HEK293T (cell line): ENCODE results near the gene SKP1.
A peak's percentile ranks its signal among the peaks of the same experiment; 100 is the strongest.

Experiments used
- CTCF ChIA-PET: fragments of 350-600 bp; formaldehyde crosslinking; extraction: SDS; loops from one replicate; lab custom pipeline; 2021; ENCODE audit warnings: antibody characterized with exemption, inconsistent platforms; lab: Yijun Ruan, JAX
- POLR2A ChIA-PET: fragments of 350-600 bp; formaldehyde crosslinking; extraction: SDS; loops from one replicate; lab custom pipeline; 2020; ENCODE audit warnings: antibody characterized with exemption, inconsistent platforms; lab: Yijun Ruan, JAX
- DNase-seq: peaks from one replicate; pipeline ENCODE4 v3.0.0; 2012; ENCODE audit warnings: mixed read lengths; ENCODE audit errors: extremely low spot score
- ARNT ChIP-seq: fragments of 450-650 bp; IDR thresholded peaks from 2 replicates; pipeline ENCODE4 v1.6.1; 2017; ENCODE audit warnings: mild to moderate bottlenecking
- BHLHE40 ChIP-seq: fragments of 450-650 bp; IDR thresholded peaks from 2 replicates; pipeline ENCODE4 v1.6.1; 2016; ENCODE audit warnings: mild to moderate bottlenecking, moderate library complexity, borderline replicate concordance
- CTBP1 ChIP-seq: fragments of 450-650 bp; IDR thresholded peaks from 2 replicates; pipeline ENCODE4 v1.6.1; 2016; ENCODE audit warnings: borderline replicate concordance
- ELF4 ChIP-seq: fragments of 450-650 bp; IDR thresholded peaks from 2 replicates; pipeline ENCODE4 v1.6.1; 2017; ENCODE audit warnings: antibody characterized with exemption
- FOXA1 ChIP-seq: fragments of 450-650 bp; IDR thresholded peaks from 2 replicates; pipeline ENCODE4 v1.6.1; 2016; ENCODE audit warnings: mild to moderate bottlenecking
- FOXK2 ChIP-seq: fragments of 450-650 bp; IDR thresholded peaks from 2 replicates; pipeline ENCODE4 v1.6.1; 2016; ENCODE audit warnings: mild to moderate bottlenecking
- FOXM1 ChIP-seq: fragments of 450-650 bp; IDR thresholded peaks from 2 replicates; pipeline ENCODE4 v1.6.1; 2017; ENCODE audit warnings: mild to moderate bottlenecking, borderline replicate concordance
- HDGF ChIP-seq: fragments of 450-650 bp; IDR thresholded peaks from 2 replicates; pipeline ENCODE4 v1.6.1; 2017; ENCODE audit warnings: antibody characterized with exemption, borderline replicate concordance
- L3MBTL2 ChIP-seq: fragments of 450-650 bp; conservative IDR thresholded peaks from 2 replicates; pipeline ENCODE4 v1.6.1; 2016; ENCODE audit warnings: mild to moderate bottlenecking
- LEF1 ChIP-seq: fragments of 450-650 bp; IDR thresholded peaks from 2 replicates; pipeline ENCODE4 v1.6.1; 2017; ENCODE audit warnings: mild to moderate bottlenecking, borderline replicate concordance
- NFRKB ChIP-seq: fragments of 450-650 bp; IDR thresholded peaks from 2 replicates; pipeline ENCODE4 v1.6.1; 2016; ENCODE audit warnings: mild to moderate bottlenecking, moderate library complexity
- PKNOX1 ChIP-seq: fragments of 450-650 bp; IDR thresholded peaks from 2 replicates; pipeline ENCODE4 v1.6.1; 2016
- SP1 ChIP-seq: fragments of 450-650 bp; IDR thresholded peaks from 2 replicates; pipeline ENCODE4 v1.6.1; 2017
- SUZ12 ChIP-seq: fragments of 450-650 bp; IDR thresholded peaks from 2 replicates; pipeline ENCODE4 v1.6.1; 2016; ENCODE audit warnings: mild to moderate bottlenecking
- TARDBP ChIP-seq: fragments of 450-650 bp; IDR thresholded peaks from 2 replicates; pipeline ENCODE4 v1.6.1; 2016
- ZNF384 ChIP-seq: fragments of 450-650 bp; IDR thresholded peaks from 2 replicates; pipeline ENCODE4 v1.6.1; 2016

Gene SKP1

DNA sequence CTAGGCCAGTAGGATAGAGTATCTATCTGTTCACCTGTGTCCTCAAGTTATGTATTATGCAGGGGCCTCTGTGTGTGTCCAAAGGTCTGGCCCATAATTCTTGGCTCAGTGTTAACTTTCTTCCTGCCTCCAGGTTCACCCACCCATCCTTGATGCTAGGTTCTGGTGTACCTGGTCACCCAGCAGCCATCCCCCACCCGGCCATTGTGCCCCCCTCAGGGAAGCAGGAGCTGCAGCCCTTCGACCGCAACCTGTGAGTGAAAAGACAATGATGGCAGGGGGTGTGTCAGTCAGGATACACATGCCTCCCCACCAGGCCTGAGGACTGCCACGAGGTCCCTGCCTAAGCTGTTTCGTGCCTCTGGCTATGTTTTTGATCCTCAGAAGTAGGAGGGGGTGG, 34.7 kb downstream of the SKP1 start:
- TF ChIP-seq ELF4 (no peak), L3MBTL2 (no peak), ARNT (no peak), ZNF384 (no peak), FOXK2 (no peak), CTBP1 (no peak), NFRKB (no peak), BHLHE40 (no peak), TARDBP (no peak), FOXA1 (no peak), HDGF (no peak), SUZ12 (no peak), SP1 (no peak), LEF1 (no peak), PKNOX1 (no peak), FOXM1 (no peak)
- CTCF ChIA-PET = interaction anchor here (0.5 to 7.1 kb wide), 4 partner anchors 9 to 100 kb away, joined by 3 to 76 read pairs (median 6); no protein-coding TSS in a partner anchor
- no peak for DNase-seq
- POLR2A ChIA-PET = interaction anchor here (0.6 kb wide), 1 partner anchor 9 kb away, joined by 3 read pairs; no protein-coding TSS in a partner anchor

DNA sequence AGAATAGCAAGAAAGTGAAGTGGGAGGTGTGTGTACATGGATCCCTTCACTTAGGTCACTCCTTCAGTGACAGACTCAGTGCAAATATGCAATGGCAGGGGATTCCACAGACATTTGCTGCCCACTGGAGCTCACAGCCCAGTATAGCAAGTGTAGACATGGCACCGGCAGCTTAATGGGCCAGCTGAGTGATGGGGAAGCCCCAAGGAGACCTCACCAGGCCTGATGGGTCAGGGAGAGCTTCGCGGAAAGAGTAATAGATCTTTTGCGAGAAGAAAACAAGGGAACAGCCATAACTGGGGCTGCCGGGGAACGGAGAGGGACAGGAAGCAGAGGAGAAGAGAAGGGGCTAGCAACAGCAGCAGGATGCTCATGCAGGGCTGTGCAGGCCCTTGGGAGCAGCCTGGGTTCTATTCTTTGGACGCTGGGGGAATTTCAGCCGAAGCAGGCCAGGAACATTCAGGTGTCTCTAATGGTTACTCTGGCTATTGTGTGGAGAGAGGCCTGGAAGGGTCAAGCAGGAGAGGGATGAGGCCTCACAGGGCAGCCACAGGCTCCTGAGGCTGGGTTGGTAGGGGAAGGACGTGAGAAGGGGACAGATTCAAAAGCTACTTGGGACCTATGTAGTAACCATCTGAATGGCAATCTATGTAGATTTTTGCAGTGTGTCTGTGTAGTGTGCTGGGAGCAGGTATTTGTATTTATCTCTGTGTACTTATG, 35.3 kb downstream of the SKP1 start:
- no peak for DNase-seq
- TF ChIP-seq FOXM1 (no peak), NFRKB (no peak), BHLHE40 (no peak), ZNF384 (no peak), ELF4 (no peak), FOXA1 (no peak), HDGF (no peak), TARDBP (no peak), FOXK2 (no peak), L3MBTL2 (no peak), PKNOX1 (no peak), LEF1 (no peak), ARNT (no peak), SUZ12 (no peak), CTBP1 (no peak), SP1 (no peak)
- CTCF ChIA-PET = interaction anchor here (0.5 to 7.1 kb wide), 13 partner anchors 9 to 145 kb away, joined by 3 to 76 read pairs (median 5); no protein-coding TSS in a partner anchor
- POLR2A ChIA-PET = no interaction called here

- no peak for TF ChIP-seq PKNOX1
- no peak for TF ChIP-seq ARNT
- TF ChIP-seq ELF4 = no peak
- DNase-seq = peak; percentile 58
- ChIA-PET CTCF (interaction anchor here (0.8 to 7.1 kb wide), 16 partner anchors 9 to 144 kb away, joined by 3 to 76 read pairs (median 4); no protein-coding TSS in a partner anchor), POLR2A (interaction anchor here (1.2 kb wide), 1 partner anchor 101 kb away, joined by 3 read pairs; no protein-coding TSS in a partner anchor)
These were observed 36.1 kb downstream of the SKP1 start for GRCh38 chr5:134140530-134141201.

GRCh38 chr5:134139891-134140469, 36.8 kb downstream of the SKP1 start:
- DNase-seq = no peak
- ChIA-PET CTCF (interaction anchor here (0.6 to 7.1 kb wide), 12 partner anchors 9 to 123 kb away, joined by 3 to 76 read pairs (median 6); no protein-coding TSS in a partner anchor), POLR2A (interaction anchor here (0.8 to 1.2 kb wide), 2 partner anchors 11 to 100 kb away, joined by 3 read pairs; no protein-coding TSS in a partner anchor)
- no peak for TF ChIP-seq ELF4
- TF ChIP-seq SUZ12 = no peak
- TF ChIP-seq LEF1 = no peak
- no peak for TF ChIP-seq NFRKB
- TF ChIP-seq BHLHE40 = no peak
- TF ChIP-seq HDGF = no peak
- TF ChIP-seq FOXM1 = no peak
- TF ChIP-seq PKNOX1 = no peak
- TF ChIP-seq FOXK2 = no peak
- TF ChIP-seq L3MBTL2 = no peak
- TF ChIP-seq CTBP1 = no peak
- TF ChIP-seq ZNF384 = no peak
- no peak for TF ChIP-seq ARNT
- TF ChIP-seq SP1 = no peak
- TF ChIP-seq FOXA1 = no peak
- no peak for TF ChIP-seq TARDBP

DNA sequence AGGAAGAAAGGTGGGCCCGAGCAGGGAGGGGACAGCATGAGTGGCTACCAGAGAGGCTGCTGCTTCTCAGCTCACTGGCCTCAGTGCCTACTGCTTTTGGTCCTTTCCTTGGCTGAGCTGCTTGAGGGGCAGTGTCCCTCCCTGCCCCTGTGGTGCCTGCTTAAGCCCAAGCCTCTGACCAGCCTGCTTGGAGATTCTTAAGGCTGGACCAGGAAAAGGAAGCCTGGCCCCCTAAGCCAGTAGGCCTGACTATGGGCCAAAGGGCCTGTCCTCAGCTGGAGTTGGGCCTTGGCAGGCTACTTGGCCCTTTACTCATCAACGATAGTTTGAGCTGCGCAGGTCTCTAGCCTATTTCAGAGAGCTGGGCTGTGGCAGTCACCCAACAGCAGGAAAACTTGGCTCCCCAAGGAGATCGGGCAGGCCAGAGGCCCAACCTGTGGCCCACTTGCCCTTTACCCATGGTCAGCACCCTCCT, 37.3 kb downstream of the SKP1 start:
- no peak for DNase-seq
- TF ChIP-seq HDGF (no peak), SP1 (no peak), FOXK2 (no peak), TARDBP (no peak), FOXA1 (no peak), SUZ12 (no peak), ZNF384 (no peak), LEF1 (no peak), PKNOX1 (no peak), ARNT (no peak), NFRKB (no peak), BHLHE40 (no peak)
- ChIA-PET CTCF (interaction anchor here (0.6 to 7.1 kb wide), 5 partner anchors 10 to 97 kb away, joined by 3 to 76 read pairs (median 14); no protein-coding TSS in a partner anchor), POLR2A (interaction anchor here (0.8 kb wide), 1 partner anchor 10 kb away, joined by 3 read pairs; no protein-coding TSS in a partner anchor)
